NCI-H69 (cell line): ENCODE measurements around the gene NANOG.
"Not testable (repeated sequence)": the region's sequence is repeated elsewhere in the genome, so short reads cannot be mapped to it uniquely, and the experiment has no call there.

Experiments used
- DNase-seq: peaks from one replicate; lab custom pipeline; 2025; lab: John Stamatoyannopoulos, UW

NANOG gene

DNA sequence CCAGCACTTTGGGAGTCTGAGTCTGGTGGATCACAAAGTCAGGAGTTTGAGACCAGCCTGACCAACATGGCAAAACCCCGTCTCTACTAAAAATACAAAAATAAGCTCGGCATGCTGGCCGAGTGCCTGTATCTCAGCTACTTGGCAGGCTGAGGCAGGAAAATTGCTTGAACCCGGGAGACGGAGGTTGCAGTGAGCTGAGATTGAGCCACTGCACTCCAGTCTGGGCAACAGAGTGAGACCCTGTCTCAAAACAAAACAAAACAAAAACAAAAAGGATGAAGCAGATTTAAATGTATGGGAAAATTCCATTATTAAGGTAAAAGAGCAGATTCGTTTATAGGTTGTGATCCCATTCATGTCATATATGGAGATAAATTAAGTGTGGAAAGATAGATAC lies 17.1 kb downstream of the NANOG start:
- DNase-seq, result not testable (repeated sequence)

DNA sequence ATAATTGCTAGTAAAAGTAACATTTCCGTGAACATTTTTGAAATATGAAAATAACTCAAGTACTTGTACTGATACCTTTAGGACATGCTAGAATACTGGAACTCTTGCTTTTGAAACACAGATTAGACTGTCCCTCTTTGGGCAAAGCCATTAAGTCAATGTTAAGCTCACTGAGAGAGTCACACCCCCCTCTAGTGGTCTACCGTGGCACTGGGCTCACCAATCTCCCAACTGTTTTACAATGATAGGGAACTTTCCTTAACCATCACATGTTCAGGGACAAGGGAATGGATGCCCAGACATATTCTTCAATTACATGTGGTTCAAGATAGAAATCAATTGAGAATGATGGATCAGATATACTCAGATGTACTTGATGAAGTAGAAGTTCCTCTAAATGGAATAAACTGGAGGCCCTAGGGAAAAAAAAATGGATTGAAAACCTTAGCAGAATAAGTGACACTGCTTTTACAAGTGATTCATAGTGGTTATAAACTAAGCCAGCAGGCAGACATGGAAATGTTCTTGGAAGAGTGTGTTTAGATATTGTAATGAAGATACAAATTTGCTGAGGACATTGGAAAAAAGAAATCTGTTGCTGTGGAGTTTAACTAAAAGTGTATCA lies 17.8 kb downstream of the NANOG start:
- DNase-seq, result peak; percentile 43

DNA sequence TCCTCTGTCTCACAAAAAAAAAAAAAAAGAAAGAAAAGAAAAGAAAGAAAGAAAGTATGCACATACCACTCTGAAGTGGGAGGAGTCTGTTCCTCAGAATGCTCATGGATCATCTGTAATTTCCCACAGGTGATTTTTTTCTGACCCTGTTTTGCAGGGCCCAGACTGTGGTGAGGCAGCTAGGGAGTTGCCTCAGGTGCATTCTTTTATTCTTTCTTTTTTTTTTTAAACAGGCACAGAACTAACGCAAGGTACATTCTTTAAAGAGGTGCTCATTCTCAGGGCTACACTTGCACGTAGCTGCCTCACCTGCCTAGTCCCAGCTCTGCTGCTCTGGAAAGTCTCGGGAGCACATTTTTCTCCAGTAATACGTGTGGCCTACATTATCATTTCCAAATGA lies 36.6 kb downstream of the NANOG start:
- DNase-seq, result not testable (repeated sequence)

DNA sequence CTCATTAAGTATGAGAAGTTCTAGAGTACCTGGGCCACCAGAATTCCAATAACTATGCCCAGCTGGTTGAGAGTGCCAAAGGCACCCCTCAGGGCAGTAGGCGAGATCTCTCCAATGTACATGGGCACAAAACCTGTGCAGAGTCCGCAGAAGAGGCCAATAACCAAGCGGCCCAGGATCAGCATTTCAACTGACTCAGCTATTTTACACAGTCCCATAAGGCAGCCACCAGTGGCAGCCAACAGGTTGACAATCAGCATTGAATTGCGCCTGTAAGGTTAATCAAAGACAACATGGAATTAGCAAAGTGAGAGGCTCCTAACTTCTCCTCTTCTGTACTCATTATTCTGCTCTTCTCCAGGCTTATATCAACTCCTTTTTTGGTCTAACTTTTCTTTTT lies 40.5 kb downstream of the NANOG start:
- not testable (repeated sequence) for DNase-seq

DNA sequence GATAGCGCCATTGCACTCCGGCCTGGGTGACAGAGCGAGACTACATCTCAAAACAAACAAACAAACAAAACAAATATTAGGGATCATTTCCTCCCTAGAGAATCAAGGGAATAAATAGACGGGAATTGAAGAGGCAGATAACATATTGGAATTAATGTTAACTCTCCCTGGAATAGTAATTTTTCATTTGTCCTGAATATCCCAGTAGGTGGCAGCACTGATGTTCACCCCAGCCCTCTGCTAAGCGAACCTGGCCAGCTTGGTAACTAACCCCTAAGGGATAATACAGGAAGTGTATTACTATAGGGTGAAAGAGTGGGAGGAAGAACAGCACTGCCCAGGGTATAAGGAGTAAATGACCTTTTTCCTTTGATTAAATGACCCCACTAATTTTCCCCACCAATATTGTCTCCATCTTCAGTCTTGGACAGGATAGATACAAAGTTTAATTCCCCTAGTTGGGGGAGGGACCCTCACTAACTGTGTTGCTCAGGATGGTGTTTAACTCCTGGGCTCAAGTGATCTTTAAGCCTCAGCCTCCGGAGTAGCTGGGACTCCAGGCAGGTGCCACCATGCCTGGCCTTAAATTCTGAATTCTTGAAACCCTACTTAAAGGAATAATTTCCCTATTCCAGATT lies 43.0 kb downstream of the NANOG start:
- peak; percentile 47 for DNase-seq

DNA sequence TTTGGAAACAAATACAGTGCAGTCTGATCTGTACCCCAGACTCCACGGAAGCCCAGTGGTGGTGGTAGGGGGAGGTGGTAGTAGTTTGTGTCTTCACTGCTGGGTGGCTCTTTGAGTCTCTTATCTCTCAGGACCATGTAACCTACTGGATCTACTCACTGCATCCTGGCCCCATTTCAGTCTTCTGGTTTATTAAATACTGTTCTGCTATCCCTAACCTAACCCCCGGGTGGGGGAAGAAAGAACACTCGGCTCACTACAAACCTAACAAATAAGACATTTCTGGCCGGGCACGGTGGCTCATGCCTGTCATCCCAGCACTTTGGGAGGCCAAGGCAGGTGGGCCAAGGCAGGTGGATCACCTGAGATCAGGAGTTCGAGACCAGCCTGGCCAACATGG lies 44.0 kb downstream of the NANOG start:
- DNase-seq, result not testable (repeated sequence)

DNA sequence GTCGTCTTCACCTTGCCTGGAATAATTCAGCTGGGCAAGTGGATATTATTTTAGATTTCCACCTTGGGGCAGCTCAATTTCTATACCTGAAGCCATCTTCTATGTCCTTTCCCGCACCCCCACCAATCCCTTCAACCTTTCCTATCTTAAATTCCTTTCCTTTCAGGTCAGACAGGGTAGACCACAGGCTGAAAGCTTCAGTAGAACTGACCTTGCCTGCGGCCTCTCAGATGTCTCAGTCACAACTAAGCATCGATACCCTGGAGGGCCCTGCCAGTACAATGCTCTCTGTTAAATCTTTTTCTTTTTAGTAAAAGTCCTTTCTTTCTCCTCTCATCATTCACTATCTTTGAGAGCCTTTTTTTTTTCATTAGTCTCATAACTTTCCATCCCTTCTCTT lies 44.6 kb downstream of the NANOG start:
- DNase-seq, result no peak

DNA sequence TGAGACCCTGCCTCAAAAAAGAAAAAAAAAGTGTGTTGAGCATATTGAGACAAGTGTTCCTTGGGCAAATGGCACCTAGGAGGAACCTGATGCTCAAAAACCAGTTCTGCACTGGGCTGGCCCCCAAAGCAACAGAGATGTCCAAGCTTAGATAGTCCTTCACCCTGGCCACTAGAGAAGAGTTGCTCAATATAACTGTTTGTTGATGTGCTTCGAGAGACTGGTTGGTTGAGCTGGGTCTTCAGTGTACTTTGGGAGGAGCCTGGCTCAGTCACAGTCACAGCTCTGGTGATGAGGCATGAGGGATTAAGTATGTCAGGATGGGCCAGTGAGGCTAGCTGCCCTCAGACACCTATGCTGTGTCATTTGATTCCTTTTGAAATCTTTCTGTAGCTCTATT lies 45.5 kb downstream of the NANOG start:
- DNase-seq, result no peak

DNA sequence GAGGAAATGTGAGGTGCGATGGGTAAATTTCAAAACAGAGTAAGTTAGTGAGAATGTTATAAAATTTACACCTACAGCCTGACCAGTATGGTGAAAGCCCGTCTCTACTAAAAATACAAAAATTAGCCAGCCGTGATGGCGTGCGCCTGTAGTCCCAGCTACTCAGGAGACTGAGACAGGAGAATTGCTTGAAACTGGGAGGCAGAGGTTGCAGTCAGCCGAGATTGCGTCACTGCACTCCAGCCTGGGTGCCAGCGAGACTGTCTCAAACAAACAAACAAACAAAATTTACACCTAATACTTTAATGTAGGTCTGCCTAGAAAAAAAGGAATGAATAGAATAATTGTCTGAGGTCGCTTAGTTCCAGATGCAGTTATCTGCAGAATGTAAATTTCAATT lies 45.9 kb downstream of the NANOG start:
- DNase-seq, result no peak

DNA sequence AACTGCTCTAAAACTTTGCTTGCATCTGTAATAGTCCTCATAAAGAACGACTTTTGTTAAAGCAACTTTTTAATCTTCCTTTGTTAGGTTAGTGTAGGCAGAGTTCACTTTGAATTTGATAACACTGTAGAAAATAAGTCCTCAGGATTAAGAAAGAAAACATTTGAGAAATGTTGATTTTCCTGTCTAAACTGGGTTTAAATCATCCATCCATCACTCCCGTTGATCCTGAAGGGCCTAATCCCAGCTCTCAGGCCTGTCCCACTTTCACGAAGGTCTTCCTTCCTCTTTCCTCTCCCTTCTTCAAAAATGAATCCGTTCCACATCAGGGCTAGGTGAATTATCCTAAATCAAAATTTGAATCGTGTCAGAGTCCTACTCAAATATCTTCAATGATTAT lies 46.6 kb downstream of the NANOG start:
- DNase-seq, result no peak

DNA sequence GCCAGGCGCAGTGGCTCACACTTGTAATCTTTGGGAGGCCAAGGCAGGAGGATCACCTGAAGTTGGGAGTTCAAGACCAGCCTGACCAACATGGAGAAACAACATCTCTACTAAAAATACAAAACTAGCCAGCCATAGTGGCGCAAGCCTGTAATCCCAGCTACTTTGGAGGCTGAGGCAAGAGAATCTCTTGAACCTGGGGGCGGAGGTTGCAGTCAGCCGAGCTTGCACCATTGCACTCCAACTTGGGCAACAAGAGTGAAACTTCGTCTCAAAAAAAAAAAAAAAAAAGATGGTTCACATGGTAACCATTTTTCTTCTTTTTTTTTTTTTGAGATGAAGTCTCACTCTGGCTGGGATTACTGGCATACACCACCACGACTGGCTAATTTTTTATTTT lies 48.2 kb downstream of the NANOG start:
- no peak for DNase-seq

DNA sequence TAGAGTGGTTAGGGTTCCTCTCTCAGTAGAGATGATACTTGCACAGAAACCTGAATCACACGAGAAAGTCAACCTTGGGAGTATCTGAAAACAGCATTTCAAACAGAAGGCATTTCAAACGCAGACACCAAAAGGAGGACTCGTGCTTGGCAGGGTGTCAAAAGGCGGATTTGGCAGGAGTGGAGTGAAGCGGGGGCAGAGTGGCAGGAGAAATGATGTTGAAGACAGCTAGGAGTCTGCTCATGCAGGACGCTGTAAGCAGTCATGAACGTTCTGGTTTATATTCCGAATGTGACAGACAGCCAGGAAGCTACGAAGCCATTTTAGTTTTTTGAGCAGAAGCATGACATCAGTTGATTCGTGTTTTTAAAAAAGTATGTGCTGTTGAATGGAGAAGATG lies 50.0 kb downstream of the NANOG start:
- not testable (repeated sequence) for DNase-seq

DNA sequence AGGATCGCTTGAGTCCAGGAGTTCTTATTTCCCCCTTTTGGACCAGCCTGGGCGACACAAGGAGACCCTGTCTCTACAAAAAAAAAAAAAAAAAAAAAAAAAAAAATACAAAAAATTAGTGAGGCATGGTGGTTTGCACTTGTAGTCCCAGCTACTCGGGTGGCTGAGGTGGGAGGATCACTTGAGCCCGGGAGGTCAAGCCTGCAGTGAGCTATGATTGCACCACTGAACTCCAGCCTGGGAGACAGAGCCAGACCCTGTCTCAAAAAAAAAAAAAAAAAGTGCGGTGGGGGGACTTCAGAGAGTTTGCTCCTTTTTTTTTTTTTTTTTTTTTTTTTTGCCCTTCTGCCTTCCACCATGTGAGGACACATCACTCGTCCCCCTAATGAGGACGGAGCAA lies 50.6 kb downstream of the NANOG start:
- not testable (repeated sequence) for DNase-seq

DNA sequence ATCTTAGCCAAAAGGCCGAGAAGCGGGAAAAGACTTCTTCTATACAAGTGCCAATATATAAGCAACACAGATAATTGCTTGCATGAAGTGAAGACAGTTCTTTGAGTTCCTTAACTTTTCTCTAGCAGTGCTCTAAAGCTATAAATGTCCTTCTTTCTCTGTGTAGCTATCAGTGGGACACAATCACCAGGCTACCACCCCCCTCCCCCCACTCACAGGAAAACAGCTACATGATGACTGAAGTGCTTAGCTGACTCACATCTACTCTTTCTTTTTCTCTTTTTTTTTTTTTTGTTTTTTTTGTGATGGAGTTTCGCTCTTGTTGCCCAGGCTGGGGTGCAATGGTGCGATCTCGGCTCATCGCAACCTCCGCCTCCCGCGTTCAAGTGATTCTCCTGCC lies 53.2 kb downstream of the NANOG start:
- DNase-seq, result not testable (repeated sequence)

DNA sequence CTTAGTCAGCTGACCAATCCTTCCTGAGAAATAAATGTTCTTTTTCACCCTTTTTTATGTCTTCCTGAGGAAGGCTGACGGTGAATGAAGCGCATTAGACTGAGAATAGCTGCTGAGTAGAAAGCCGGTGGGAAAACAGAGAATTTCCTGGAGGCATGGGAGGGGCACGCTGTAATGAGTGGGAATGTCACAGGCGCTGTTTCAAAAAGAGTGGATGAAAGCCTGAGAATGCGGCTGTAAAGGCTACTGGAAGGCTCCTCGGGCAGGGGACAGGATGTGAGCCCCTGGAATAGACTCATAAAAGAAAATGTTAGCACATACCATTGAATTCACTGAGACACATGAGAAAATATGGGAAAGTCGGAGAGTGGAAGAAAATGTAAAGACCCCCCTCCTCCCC lies 53.9 kb downstream of the NANOG start:
- DNase-seq, result not testable (repeated sequence)

DNA sequence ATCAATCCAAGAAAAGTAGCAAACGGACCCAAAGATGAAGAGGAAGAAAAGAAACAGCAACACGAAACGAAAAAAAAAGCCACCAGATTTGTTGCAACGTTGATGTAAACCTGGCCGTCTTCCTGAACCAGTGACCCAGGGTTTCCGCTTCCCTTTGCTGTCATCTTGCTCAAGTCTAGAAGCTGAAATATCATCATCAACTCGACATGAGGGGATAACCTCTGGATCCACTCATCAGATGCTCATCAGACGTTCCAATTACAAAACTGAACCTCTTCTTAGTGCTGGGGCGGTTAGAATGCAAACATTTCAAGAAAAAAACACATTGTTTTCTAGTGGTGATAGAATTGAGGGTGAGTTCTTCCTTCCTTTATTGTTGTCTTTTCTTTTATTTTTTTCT lies 54.4 kb downstream of the NANOG start:
- not testable (repeated sequence) for DNase-seq

DNA sequence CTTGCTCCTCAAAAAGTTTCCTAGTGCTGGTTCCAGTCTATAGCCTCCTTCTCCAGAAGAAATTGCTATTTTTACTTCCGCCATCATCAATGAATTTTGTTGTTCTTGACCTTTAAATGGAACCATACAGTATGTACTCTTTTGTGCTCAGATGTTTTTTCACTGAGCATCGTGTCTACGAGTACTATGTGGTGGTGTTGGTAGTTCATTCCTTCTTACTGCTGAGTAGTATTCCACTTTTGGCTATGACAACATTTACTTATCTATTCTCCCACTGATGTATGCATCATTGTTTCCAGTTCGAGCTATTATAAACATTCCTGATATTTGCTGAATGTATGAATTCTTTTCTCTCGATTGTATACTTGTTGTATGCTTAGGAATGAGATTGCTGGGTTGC lies 54.9 kb downstream of the NANOG start:
- DNase-seq, result no peak

DNA sequence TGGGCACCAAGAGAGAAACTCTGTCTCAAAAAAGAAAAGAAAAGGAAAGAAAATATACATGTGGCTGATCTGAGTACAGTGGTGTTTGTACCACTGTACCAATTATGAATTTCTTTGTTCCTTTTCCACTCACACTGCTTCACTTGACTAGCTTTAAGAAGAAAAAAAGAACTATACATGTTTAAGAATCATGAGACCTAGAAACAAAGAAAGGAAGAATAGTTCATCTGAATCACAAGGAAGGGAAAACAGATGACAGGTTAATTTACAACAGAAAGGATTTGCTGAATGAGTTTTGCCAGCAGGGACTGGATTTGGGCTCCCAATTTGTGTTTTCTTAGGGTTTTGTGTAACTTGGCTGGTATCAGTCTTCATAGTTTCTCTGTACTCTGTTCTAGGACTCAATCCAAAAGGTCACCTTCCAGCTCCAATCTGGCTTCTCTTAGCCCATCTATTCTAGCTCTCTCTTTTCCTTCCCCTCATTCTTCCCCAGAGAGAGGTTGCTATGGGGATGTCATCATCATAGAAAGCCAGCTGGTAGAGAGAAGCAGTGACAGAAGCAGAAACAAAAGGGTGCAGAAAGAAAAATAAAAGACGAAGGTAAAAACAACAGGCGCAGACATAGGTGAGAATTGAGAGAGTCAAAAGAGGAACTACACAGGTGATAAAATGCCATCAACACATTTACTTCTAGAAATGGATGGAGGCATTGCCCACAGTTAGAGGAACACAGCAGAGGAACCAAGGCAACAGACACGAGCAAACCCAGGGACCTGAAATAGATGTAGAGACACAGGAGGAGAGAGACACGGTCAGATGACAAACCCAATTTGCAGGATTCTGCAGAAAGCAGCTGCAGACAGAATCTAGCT lies 58.3 kb downstream of the NANOG start:
- DNase-seq, result not testable (repeated sequence)

DNA sequence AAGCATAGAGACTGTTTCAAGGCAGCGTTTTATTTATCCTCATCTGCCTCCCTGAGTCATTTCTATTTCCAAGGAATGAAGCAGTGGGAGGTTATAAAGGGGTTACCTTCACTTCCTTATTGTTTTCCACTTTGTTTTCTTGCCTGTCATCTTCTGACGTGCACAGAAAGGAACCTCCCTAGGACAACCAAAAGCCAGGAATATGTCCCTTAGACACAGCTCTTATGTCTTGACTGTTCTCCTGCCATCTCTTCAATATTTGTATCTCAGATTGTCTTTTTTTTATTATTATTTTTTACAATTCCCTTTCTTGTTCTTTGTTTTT lies 58.9 kb downstream of the NANOG start:
- DNase-seq, result not testable (repeated sequence)
